GM19240 (cell line): Measurements from ENCODE around the gene NDFIP1.
"Not testable (repeated sequence)": the region's sequence is repeated elsewhere in the genome, so short reads cannot be mapped to it uniquely, and the experiment has no call there.

ENCODE experiments used
- DNase-seq: peaks from one replicate; pipeline ENCODE4 v3.0.0; 2011; ENCODE audit warnings: low spot score; ENCODE audit not compliant: insufficient read length

Gene NDFIP1

GRCh38 chr5:142108432-142109330 lies at the start of gene NDFIP1:
TSS of gene NDFIP1 (plus strand) at chr5:142108779. CDS start at chr5:142108975, 196 bp downstream.
- DNase-seq = peak; percentile 40

GRCh38 chr5:142059304-142059940 lies 49.2 kb upstream of the NDFIP1 start:
- DNase-seq = no peak

- DNase-seq = no peak
These were observed 45.2 kb upstream of the NDFIP1 start for GRCh38 chr5:142063376-142063775.

- no peak for DNase-seq
These were observed 44.7 kb upstream of the NDFIP1 start for GRCh38 chr5:142063878-142064331.

GRCh38 chr5:142065273-142065672 lies 43.3 kb upstream of the NDFIP1 start:
- DNase-seq = no peak

GRCh38 chr5:142069606-142070399 lies 38.8 kb upstream of the NDFIP1 start:
- no peak for DNase-seq

- no peak for DNase-seq
These were observed 37.8 kb upstream of the NDFIP1 start for GRCh38 chr5:142070734-142071133.

- no peak for DNase-seq
These were observed 36.1 kb upstream of the NDFIP1 start for GRCh38 chr5:142072488-142072887.

- DNase-seq = no peak
These were observed 35.1 kb upstream of the NDFIP1 start for GRCh38 chr5:142073362-142073988.

GRCh38 chr5:142074006-142074405 lies 34.6 kb upstream of the NDFIP1 start:
- DNase-seq = no peak

- no peak for DNase-seq
These were observed 30.4 kb upstream of the NDFIP1 start for GRCh38 chr5:142078221-142078620.

GRCh38 chr5:142078706-142079105 lies 29.9 kb upstream of the NDFIP1 start:
- no peak for DNase-seq

GRCh38 chr5:142079306-142079721 lies 29.3 kb upstream of the NDFIP1 start:
- DNase-seq = no peak

- DNase-seq = no peak
These were observed 28.3 kb upstream of the NDFIP1 start for GRCh38 chr5:142080248-142080647.

GRCh38 chr5:142082182-142082781 lies 26.3 kb upstream of the NDFIP1 start:
- DNase-seq = no peak

- DNase-seq = no peak
These were observed 22.4 kb upstream of the NDFIP1 start for GRCh38 chr5:142086229-142086628.

- DNase-seq = no peak
These were observed 21.9 kb upstream of the NDFIP1 start for GRCh38 chr5:142086679-142087078.

- DNase-seq = no peak
These were observed 20.5 kb upstream of the NDFIP1 start for GRCh38 chr5:142087920-142088679.

GRCh38 chr5:142088855-142089479 lies 19.6 kb upstream of the NDFIP1 start:
- DNase-seq = not testable (repeated sequence)

GRCh38 chr5:142091012-142091411 lies 17.6 kb upstream of the NDFIP1 start:
- DNase-seq = no peak
